DOHH2 (cell line): ENCODE data around the gene ASB1.

ENCODE experiments used
- CTCF ChIP-seq: fragments of 200-600 bp; sonication (generic); IDR thresholded peaks from one replicate; pipeline ENCODE4 v1.5.1; 2014; ENCODE audit warnings: antibody characterized with exemption, mild to moderate bottlenecking, low read depth, low read length; ENCODE audit not compliant: poor library complexity, severe bottlenecking
- EZH2phosphoT487 ChIP-seq: fragments of 200-600 bp; sonication (generic); IDR thresholded peaks from 2 replicates; pipeline ENCODE4 v1.6.1; 2017; ENCODE audit warnings: borderline replicate concordance, mild to moderate bottlenecking, antibody characterized with exemption, low read length, moderate library complexity, mixed read lengths

GRCh38 chr2:238422940-238423339 is 3.8 kb upstream of the ASB1 start:
- TF ChIP-seq CTCF = no peak
- TF ChIP-seq EZH2phosphoT487 = no peak
